LNCaP clone FGC (cell line): Measurements from ENCODE around the gene CPTP.

Experiments
- DNase-seq: peaks from one replicate; pipeline ENCODE4 v3.0.0-alpha.2; 2011; ENCODE audit warnings: low read depth
- H3K4me3 ChIP-seq: 2 replicates; pipeline ENCODE4 v1.5.1; 2011; ENCODE audit warnings: mild to moderate bottlenecking, low read depth, low read length, control low read depth
- TF ChIP-seq, protein P1 (sequence below): IDR thresholded peaks from 2 replicates; pipeline ENCODE4 v1.5.1; 2012; ENCODE audit warnings: mild to moderate bottlenecking; ENCODE audit not compliant: control insufficient read depth, insufficient read depth; ENCODE audit errors: extremely low read depth

CPTP gene

DNA sequence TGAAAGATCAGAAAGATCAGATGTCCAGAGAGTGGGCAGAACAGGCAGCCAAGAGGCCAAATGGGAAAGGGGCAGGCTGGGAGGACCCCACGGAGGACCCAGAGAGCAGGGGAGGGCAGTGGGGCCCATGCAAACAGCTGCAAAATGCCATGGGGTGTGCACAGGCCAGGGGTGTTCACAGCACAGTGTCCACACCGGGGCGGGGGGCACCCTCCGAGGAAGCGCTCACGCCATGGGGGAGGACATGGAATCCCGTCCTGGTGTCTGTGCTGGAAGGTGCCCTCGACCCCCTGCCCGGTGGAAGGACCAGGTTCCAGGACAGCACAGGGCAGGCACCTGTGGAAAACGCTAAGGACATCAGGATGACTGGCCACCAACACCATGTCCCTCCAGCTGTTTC, 1.6 kb upstream of the CPTP start:
- peak overlapping the region; percentile 34 for H3K4me3 ChIP-seq
- DNase-seq = no peak
- TF ChIP-seq, protein P1, sequence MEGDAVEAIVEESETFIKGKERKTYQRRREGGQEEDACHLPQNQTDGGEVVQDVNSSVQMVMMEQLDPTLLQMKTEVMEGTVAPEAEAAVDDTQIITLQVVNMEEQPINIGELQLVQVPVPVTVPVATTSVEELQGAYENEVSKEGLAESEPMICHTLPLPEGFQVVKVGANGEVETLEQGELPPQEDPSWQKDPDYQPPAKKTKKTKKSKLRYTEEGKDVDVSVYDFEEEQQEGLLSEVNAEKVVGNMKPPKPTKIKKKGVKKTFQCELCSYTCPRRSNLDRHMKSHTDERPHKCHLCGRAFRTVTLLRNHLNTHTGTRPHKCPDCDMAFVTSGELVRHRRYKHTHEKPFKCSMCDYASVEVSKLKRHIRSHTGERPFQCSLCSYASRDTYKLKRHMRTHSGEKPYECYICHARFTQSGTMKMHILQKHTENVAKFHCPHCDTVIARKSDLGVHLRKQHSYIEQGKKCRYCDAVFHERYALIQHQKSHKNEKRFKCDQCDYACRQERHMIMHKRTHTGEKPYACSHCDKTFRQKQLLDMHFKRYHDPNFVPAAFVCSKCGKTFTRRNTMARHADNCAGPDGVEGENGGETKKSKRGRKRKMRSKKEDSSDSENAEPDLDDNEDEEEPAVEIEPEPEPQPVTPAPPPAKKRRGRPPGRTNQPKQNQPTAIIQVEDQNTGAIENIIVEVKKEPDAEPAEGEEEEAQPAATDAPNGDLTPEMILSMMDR = no peak

DNA sequence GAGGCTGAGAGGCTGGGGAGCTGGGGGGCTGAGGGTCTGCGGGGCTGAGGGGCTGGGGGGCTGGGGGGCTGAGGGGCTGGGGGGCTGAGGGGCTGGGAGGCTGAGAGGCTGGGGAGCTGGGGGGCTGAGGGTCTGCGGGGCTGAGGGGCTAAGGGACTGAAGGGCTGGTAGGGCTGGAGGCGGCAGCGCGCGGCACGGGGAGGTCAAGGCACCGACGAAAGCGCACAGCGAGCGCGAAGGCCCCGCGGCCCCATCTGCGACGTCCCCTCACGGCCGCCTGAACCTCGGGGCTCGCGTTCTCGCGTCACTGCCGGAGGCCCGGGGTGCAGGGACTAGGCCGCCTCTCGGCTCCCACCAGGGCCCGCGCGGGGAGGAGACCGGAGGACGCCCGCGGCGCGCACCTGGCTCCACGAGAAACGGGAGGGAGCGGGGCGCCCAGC, 498 bp upstream of the CPTP start:
- peak overlapping the region; percentile 95 for H3K4me3 ChIP-seq
- no peak for DNase-seq
- TF ChIP-seq, protein P1 = no peak

DNA sequence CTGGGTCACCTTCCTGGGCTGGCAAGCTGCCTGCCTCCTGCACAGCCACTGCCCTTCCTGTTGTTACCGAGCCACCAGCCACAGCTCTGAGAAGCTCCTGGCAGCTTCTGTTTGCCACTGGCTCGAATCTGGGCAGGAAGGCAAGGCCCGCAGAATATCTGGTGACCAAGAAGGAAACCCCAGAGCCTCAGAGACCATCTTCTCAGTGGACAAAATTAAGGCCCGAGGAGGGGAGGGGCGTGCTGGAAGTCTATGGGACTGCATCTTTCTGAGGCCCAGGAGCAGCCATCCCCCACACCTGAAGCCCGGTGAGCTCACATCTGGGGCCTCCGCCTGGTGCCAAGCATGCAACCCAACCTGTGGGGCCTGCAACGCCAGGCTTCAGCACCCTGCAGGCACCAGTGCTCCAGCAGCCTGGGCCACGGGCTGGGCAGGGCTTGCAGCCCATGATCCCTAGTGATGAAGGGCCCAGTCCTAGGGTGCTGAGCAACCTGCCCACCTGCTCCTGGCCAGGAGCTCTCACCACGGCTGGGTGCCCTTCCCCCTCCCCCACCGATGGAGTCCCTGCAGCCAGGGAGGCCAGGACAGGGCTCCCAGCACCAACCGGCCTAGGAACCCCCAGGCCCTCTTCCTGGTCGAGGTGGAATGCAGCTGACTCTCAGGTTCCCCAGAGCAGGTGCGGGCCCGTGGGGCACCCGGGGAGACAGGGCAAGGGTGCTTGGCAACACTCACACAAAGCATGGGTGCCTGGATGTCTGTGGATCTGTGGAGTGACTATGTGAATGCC, 879 bp downstream of the CPTP start:
- TF ChIP-seq, protein P1 = no peak
- DNase-seq = no peak

DNA sequence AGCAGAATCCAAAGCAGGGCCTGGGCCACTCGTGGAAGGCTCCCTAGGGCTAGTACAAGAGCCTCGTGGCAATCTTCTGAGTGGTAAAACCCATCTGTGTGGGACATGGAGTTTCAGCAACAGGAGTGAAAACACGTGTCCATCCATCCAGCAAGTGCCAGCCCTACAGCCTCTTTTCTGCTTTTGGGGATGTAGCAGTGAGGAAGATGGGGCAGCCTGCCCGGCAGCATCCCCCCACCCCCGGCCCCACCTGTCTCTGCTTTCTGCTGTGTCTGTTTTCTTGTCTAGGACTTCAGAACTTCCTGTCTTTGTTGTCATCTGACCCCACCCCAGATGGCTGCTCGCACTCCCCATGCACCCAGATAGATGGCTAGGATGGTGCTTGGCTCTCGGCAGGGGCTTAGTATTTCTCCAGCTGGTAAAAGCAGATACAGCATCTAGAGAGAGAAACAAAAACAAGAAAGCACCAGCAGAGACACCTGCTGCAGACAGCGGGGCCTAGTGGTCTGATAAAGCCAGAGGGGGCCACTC, 1.5 kb downstream of the CPTP start:
- DNase-seq = no peak
- peak overlapping the region; percentile 95 for H3K4me3 ChIP-seq
- TF ChIP-seq, protein P1 = no peak

More for the DNA sequence above, 879 bp downstream of the CPTP start:
- peak overlapping the region; percentile 95 for H3K4me3 ChIP-seq

DNA sequence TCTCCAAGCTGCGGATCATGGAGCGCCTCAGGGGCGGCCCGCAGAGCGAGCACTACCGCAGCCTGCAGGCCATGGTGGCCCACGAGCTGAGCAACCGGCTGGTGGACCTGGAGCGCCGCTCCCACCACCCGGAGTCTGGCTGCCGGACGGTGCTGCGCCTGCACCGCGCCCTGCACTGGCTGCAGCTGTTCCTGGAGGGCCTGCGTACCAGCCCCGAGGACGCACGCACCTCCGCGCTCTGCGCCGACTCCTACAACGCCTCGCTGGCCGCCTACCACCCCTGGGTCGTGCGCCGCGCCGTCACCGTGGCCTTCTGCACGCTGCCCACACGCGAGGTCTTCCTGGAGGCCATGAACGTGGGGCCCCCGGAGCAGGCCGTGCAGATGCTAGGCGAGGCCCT, 2.7 kb downstream of the CPTP start:
- TF ChIP-seq, protein P1 = no peak
- H3K4me3 ChIP-seq = no peak overlapping the region
- no peak for DNase-seq

DNA sequence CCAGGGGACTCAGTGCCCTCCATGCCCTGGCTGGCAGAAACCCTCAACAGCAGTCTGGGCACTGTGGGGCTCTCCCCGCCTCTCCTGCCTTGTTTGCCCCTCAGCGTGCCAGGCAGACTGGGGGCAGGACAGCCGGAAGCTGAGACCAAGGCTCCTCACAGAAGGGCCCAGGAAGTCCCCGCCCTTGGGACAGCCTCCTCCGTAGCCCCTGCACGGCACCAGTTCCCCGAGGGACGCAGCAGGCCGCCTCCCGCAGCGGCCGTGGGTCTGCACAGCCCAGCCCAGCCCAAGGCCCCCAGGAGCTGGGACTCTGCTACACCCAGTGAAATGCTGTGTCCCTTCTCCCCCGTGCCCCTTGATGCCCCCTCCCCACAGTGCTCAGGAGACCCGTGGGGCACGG, 3.7 kb downstream of the CPTP start:
- H3K4me3 ChIP-seq = no peak overlapping the region

More for the DNA sequence above, 3.7 kb downstream of the CPTP start:
- TF ChIP-seq, protein P1 = no peak
- no peak for DNase-seq
